GM23248 (cell line): Measurements from ENCODE around the gene HSD17B14. TPM values are rescaled to one million over a fixed set of nuclear protein-coding genes. Genes with fewer than 3 reads are reported as not detected.
A peak's percentile ranks its signal among the peaks of the same experiment; 100 is the strongest.

Experiments used
- DNase-seq: peaks from one replicate; pipeline ENCODE4 v3.0.0-alpha.2; 2015
- H2AFZ ChIP-seq: fragments of 200-600 bp; sonication (generic); 2 replicates; pipeline ENCODE4 v1.6.1; 2016; ENCODE audit warnings: antibody characterized with exemption
- H3F3A ChIP-seq: fragments of 200-600 bp; sonication (generic); 2 replicates; pipeline ENCODE4 v1.6.1; 2016; ENCODE audit warnings: mild to moderate bottlenecking, antibody characterized with exemption, mixed run types; ENCODE audit not compliant: insufficient read depth
- H3K27ac ChIP-seq: fragments of 200-600 bp; sonication (generic); 2 replicates; pipeline ENCODE4 v1.5.1; 2016; ENCODE audit warnings: mild to moderate bottlenecking
- H3K27me3 ChIP-seq: fragments of 200-600 bp; sonication (generic); replicated peaks from 2 replicates; pipeline ENCODE4 v1.6.1; 2016; ENCODE audit warnings: mild to moderate bottlenecking; ENCODE audit not compliant: insufficient read depth
- H3K36me3 ChIP-seq: fragments of 200-600 bp; sonication (generic); 2 replicates; pipeline ENCODE4 v1.6.1; 2016; ENCODE audit warnings: low read depth, mild to moderate bottlenecking
- H3K4me1 ChIP-seq: fragments of 200-600 bp; sonication (generic); 2 replicates; pipeline ENCODE4 v1.6.1; 2016; ENCODE audit warnings: mild to moderate bottlenecking; ENCODE audit not compliant: insufficient read depth
- H3K4me2 ChIP-seq: fragments of 200-600 bp; sonication (generic); one replicate; pipeline ENCODE4 v1.6.1; 2016; ENCODE audit warnings: mild to moderate bottlenecking; ENCODE audit not compliant: unreplicated experiment
- H3K4me3 ChIP-seq: fragments of 200-600 bp; sonication (generic); 2 replicates; pipeline ENCODE4 v1.5.1; 2016; ENCODE audit warnings: mild to moderate bottlenecking
- H3K79me2 ChIP-seq: fragments of 200-600 bp; sonication (generic); 2 replicates; pipeline ENCODE4 v1.6.1; 2016; ENCODE audit warnings: mild to moderate bottlenecking; ENCODE audit not compliant: insufficient read depth
- H3K9ac ChIP-seq: fragments of 200-600 bp; sonication (generic); 2 replicates; pipeline ENCODE4 v1.6.1; 2016; ENCODE audit warnings: mild to moderate bottlenecking
- H3K9me2 ChIP-seq: fragments of 200-600 bp; sonication (generic); 2 replicates; pipeline ENCODE4 v1.6.1; 2016; ENCODE audit warnings: mixed run types, mild to moderate bottlenecking, moderate library complexity; ENCODE audit not compliant: insufficient read depth
- H3K9me3 ChIP-seq: fragments of 200-600 bp; sonication (generic); one replicate; pipeline ENCODE4 v1.6.1; 2017; ENCODE audit warnings: low read depth
- H4K20me1 ChIP-seq: fragments of 200-600 bp; sonication (generic); 2 replicates; pipeline ENCODE4 v1.6.0; 2016; ENCODE audit not compliant: insufficient read depth
- EZH2 ChIP-seq: fragments of 200-600 bp; sonication (generic); IDR thresholded peaks from 2 replicates; pipeline ENCODE4 v1.6.1; 2018; ENCODE audit warnings: antibody characterized with exemption, mild to moderate bottlenecking; ENCODE audit not compliant: insufficient read depth, poor library complexity, severe bottlenecking
- EZH2phosphoT487 ChIP-seq: fragments of 200-600 bp; sonication (generic); IDR thresholded peaks from 2 replicates; pipeline ENCODE4 v1.6.1; 2018; ENCODE audit warnings: antibody characterized with exemption, moderate library complexity, mild to moderate bottlenecking, low read depth; ENCODE audit not compliant: insufficient read depth
- whole genome bisulfite sequencing, 2 experiments: methylation state at CpG; one replicate each; pipeline ENCODE4 v1.1.6; 2015 to 2017; ENCODE audit warnings: low lambda C conversion rate in 2 of 2, low coverage in 1 of 2; ENCODE audit errors: missing lambda C conversion rate in 2 of 2; 5-methylcytosine and 5-hydroxymethylcytosine counted together
- in situ Hi-C: fragments of 300-500 bp; cut with MboI; formaldehyde crosslinking; loops from 2 replicates; pipeline ENCODE4 v1.15.0; 2020
- polyA plus RNA-seq: library from polyadenylated mRNA; unstranded; fragments of >200 nt; fragmentation: Nextera tagmentation; extraction: Ambion mirVana; gene quantifications from 2 replicates; pipeline ENCODE4 v1.2.1, GENCODE V29; 2016
- total RNA-seq: library from RNA; depleted of rRNA; stranded (reverse); fragments of >200 nt; shearing (Covaris generic); gene quantifications from 2 replicates; pipeline ENCODE4 v1.2.3, GENCODE V29; 2014

HSD17B14 gene
- total and polyA plus RNA-seq, 2 experiments from 2014 or later, result 2.6 to 4.4 TPM

GRCh38 chr19:48796298-48797083 lies 39.8 kb downstream of the HSD17B14 start:
- Histone ChIP-seq H3F3A (peaks cover 5% of the 10 kb centered on the region; the same call in 1 of the 2 replicates), H3K4me1 (no peaks in the 10 kb centered on the region), H3K79me2 (no peaks in the 10 kb centered on the region), H3K4me3 (no peak overlapping the region), H2AFZ (no peak overlapping the region), H3K9me2 (no peaks in the 10 kb centered on the region), H3K36me3 (no peaks in the 10 kb centered on the region), H3K27me3 (no peaks in the 10 kb centered on the region), H4K20me1 (no peaks in the 10 kb centered on the region), H3K27ac (no peak overlapping the region), H3K9ac (no peak overlapping the region), H3K4me2 (no peak overlapping the region), H3K9me3 (no peaks in the 10 kb centered on the region)
- in situ Hi-C loops, result loop anchor here (10.0 kb wide), 1 partner anchor 178 kb away; no protein-coding TSS in a partner anchor
- no peak for DNase-seq
- TF ChIP-seq EZH2phosphoT487, result no peak
- no peak for TF ChIP-seq EZH2
- 93 to 94% methylated on average over 17 to 20 of the region's 20 CpGs for WGBS, 2 experiments

GRCh38 chr19:48795685-48796070 lies 40.6 kb downstream of the HSD17B14 start:
- in situ Hi-C loops, result loop anchor here (10.0 kb wide), 1 partner anchor 179 kb away; no protein-coding TSS in a partner anchor
- no peaks in the 10 kb centered on the region for H3K36me3 ChIP-seq
- no peaks in the 10 kb centered on the region for H3K27me3 ChIP-seq
- no peaks in the 10 kb centered on the region for H3K9me3 ChIP-seq
- H3K9me2 ChIP-seq, result no peaks in the 10 kb centered on the region
- no peak for TF ChIP-seq EZH2phosphoT487
- no peak for TF ChIP-seq EZH2
- H3K27ac ChIP-seq, result peak overlapping the region; percentile 58
- peaks cover 5% of the 10 kb centered on the region; the same call in 1 of the 2 replicates for H3F3A ChIP-seq
- H3K4me2 ChIP-seq, result no peak overlapping the region
- no peaks in the 10 kb centered on the region for H3K4me1 ChIP-seq
- peak overlapping the region; percentile 69 for H2AFZ ChIP-seq
- DNase-seq, result no peak
- WGBS, 2 experiments, result 57 to 75% methylated on average over 2 of the region's 2 CpGs
- no peaks in the 10 kb centered on the region for H3K79me2 ChIP-seq
- no peak overlapping the region for H3K4me3 ChIP-seq
- no peaks in the 10 kb centered on the region for H4K20me1 ChIP-seq
- no peak overlapping the region for H3K9ac ChIP-seq

DNA sequence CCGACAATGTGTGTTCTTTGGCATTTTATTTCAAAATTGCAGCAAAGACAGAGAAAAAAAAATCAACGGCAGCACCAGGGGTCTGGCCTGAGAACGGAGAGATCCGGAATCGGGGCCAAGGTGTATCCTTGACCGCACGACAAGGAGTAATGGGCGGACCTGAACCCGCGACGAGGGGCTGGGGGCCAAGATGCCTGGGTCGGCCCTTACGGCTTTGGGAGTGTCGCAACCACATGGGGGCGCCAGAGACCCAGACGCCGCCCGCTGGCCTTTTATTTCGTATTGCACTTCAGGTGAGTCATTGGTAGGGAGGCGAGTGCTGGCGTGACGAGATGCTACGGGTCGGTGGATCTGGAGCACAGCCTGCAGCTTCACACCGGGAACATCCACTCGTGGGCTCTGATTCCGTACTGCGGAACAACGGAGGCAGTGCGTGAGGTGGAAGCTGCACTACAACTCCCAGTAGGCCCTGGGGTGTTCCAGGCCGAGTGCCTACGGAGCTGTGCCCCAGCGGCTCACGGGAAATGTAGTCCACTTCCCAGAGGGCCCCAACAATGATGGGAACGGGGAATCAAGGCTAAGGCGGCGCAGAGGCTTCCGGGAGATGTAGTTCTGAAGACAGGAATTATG lies 41.1 kb downstream of the HSD17B14 start:
- Histone ChIP-seq H3K79me2 (no peaks in the 10 kb centered on the region), H3K4me2 (peak overlapping the region; percentile 69), H3K9ac (peak overlapping the region; percentile 75), H3K4me3 (peak overlapping the region; percentile 63), H3K27me3 (no peaks in the 10 kb centered on the region), H3K9me2 (no peaks in the 10 kb centered on the region), H4K20me1 (no peaks in the 10 kb centered on the region), H3K36me3 (no peaks in the 10 kb centered on the region), H3K4me1 (no peaks in the 10 kb centered on the region), H3K27ac (peak overlapping the region; percentile 58), H3K9me3 (no peaks in the 10 kb centered on the region), H2AFZ (peak overlapping the region; percentile 69), H3F3A (peaks cover 5% of the 10 kb centered on the region; the same call in 1 of the 2 replicates)
- no peak for TF ChIP-seq EZH2phosphoT487
- no peak for TF ChIP-seq EZH2
- WGBS, 2 experiments, result 1 to 3% methylated on average over 37 to 38 of the region's 38 CpGs
- peak; percentile 95 for DNase-seq
- in situ Hi-C loops, result loop anchor here (10.0 kb wide), 1 partner anchor 180 kb away; no protein-coding TSS in a partner anchor

DNA sequence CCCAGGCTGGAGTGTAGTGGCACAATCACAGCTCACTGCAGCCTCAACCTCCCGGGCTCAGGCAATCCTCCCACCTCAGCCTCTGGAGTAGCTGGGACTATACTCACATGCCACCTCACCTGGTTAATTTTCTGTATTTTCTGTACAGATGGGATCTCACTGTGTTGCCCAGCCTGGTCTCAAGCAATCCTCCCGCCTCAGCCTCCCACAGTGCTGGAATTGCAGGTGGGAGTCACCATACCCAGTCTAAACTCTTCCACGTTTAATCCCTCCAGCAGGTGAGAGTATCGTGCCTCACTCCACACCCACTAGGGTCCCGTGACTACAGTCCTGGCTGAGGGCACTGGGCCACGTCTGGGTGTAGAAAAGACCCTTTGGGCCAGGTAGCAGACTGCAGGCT lies 42.0 kb downstream of the HSD17B14 start:
- H3K27ac ChIP-seq, result no peak overlapping the region
- TF ChIP-seq EZH2phosphoT487, result no peak
- no peak for TF ChIP-seq EZH2
- no peak overlapping the region for H3K4me3 ChIP-seq
- H3F3A ChIP-seq, result peaks cover 5% of the 10 kb centered on the region; the same call in 1 of the 2 replicates
- no peaks in the 10 kb centered on the region for H3K36me3 ChIP-seq
- no peaks in the 10 kb centered on the region for H3K4me1 ChIP-seq
- in situ Hi-C loops, result loop anchor here (5.0 to 10.0 kb wide), 2 partner anchors 48 to 181 kb away; no protein-coding TSS in a partner anchor
- 71 to 72% methylated on average over 6 of the region's 6 CpGs for WGBS, 2 experiments
- H3K4me2 ChIP-seq, result peak overlapping the region; percentile 69
- DNase-seq, result no peak
- no peaks in the 10 kb centered on the region for H4K20me1 ChIP-seq
- no peaks in the 10 kb centered on the region for H3K79me2 ChIP-seq
- H2AFZ ChIP-seq, result peak overlapping the region; percentile 69; the same call in 1 of the 2 replicates
- no peaks in the 10 kb centered on the region for H3K9me3 ChIP-seq
- H3K9ac ChIP-seq, result peak overlapping the region; percentile 75
- H3K9me2 ChIP-seq, result no peaks in the 10 kb centered on the region
- H3K27me3 ChIP-seq, result no peaks in the 10 kb centered on the region
